Measurements from ENCODE around the gene MCRIP2. TPM values are rescaled to one million over a fixed set of nuclear protein-coding genes. Genes with fewer than 3 reads are reported as not detected.

MCRIP2 gene
- total and polyA plus RNA-seq, 9 of the 15 experiments (the other 6 are each of a cell fraction or from before 2014, with no cell fraction given), result 0.80 to 120 (median 35.2) TPM

DNA sequence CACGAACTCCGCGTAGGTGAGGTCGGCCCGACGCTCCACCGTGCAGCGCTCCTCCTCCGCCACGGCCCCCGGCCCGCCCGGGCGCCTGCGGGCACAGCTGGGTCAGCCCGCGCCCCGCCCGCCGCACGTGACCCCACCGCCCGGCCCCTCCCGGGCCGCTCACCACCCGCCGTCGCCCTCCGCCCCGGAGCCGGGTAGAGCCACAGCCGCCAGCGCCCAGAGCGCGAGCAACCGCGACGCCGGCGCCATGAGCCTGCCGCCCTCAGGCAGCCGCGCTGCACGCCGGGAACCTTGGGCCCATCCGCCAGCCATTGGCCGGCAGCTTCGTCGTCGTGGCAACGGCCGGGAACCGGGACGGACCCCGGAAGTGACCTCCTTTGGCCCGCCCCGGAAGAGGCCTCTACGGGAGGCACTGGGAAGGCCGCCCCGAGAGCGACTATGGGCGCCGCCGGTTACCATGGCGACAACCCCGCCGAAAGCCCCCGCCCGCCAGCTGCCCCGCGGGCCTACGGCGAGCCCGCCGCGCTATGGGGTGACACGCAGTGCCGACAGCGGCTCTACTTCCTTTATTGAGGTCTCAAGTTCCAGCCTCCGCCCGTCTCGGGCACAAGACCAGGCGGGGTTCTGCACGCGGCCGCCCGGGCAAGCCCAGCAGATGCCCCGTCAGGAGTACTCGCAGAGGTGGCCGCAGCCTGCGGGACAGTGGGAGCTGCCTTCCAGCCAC, 42.6 kb downstream of the MCRIP2 start, which contains the start of gene JMJD8 (continued):
- TF ChIP-seq, protein P1, sequence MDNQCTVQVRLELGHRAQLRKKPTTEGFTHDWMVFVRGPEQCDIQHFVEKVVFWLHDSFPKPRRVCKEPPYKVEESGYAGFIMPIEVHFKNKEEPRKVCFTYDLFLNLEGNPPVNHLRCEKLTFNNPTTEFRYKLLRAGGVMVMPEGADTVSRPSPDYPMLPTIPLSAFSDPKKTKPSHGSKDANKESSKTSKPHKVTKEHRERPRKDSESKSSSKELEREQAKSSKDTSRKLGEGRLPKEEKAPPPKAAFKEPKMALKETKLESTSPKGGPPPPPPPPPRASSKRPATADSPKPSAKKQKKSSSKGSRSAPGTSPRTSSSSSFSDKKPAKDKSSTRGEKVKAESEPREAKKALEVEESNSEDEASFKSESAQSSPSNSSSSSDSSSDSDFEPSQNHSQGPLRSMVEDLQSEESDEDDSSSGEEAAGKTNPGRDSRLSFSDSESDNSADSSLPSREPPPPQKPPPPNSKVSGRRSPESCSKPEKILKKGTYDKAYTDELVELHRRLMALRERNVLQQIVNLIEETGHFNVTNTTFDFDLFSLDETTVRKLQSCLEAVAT (IDR thresholded peaks at IDR 0.05), result no peak
- TF ChIP-seq, protein P2, sequence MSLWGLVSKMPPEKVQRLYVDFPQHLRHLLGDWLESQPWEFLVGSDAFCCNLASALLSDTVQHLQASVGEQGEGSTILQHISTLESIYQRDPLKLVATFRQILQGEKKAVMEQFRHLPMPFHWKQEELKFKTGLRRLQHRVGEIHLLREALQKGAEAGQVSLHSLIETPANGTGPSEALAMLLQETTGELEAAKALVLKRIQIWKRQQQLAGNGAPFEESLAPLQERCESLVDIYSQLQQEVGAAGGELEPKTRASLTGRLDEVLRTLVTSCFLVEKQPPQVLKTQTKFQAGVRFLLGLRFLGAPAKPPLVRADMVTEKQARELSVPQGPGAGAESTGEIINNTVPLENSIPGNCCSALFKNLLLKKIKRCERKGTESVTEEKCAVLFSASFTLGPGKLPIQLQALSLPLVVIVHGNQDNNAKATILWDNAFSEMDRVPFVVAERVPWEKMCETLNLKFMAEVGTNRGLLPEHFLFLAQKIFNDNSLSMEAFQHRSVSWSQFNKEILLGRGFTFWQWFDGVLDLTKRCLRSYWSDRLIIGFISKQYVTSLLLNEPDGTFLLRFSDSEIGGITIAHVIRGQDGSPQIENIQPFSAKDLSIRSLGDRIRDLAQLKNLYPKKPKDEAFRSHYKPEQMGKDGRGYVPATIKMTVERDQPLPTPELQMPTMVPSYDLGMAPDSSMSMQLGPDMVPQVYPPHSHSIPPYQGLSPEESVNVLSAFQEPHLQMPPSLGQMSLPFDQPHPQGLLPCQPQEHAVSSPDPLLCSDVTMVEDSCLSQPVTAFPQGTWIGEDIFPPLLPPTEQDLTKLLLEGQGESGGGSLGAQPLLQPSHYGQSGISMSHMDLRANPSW (CRISPR knock-in tag; IDR thresholded peaks at IDR 0.05), result no peak
- TF ChIP-seq ZNF695 (CRISPR knock-in tag; IDR thresholded peaks at IDR 0.05) (no peak), ZFX (CRISPR knock-in tag; IDR thresholded peaks at IDR 0.05) (peak; percentile 69), FUS (optimal IDR thresholded peaks at IDR 0.05; ENCODE audit: low read depth, low read length) (peak; percentile 86), CBFA2T2 (conservative IDR thresholded peaks at IDR 0.05) (no peak), SPI1 (IDR thresholded peaks at IDR 0.05; ENCODE audit: borderline replicate concordance, low read depth, low read length) (no peak), TGIF2 (CRISPR knock-in tag; IDR thresholded peaks at IDR 0.05) (no peak), CBX1 (IDR thresholded peaks at IDR 0.05; ENCODE audit: low read depth) (peak; percentile 20; the same call in 1 of the 2 replicates), ZNF224 (CRISPR knock-in tag; IDR thresholded peaks at IDR 0.05) (no peak), ZNF175 (CRISPR knock-in tag; IDR thresholded peaks at IDR 0.05; ENCODE audit: low read depth) (no peak; the same call in 1 of the 2 replicates), ARID1B (IDR thresholded peaks at IDR 0.05) (no peak), ZNF780A (CRISPR knock-in tag; IDR thresholded peaks at IDR 0.05) (no peak), ZNF134 (CRISPR knock-in tag; conservative IDR thresholded peaks at IDR 0.05) (no peak), ZNF57 (CRISPR knock-in tag; IDR thresholded peaks at IDR 0.05) (no peak), CAMTA2 (CRISPR knock-in tag; conservative IDR thresholded peaks at IDR 0.05) (no peak), SMAD3 (CRISPR knock-in tag; conservative IDR thresholded peaks at IDR 0.05) (no peak), ZNF239 (CRISPR knock-in tag; IDR thresholded peaks at IDR 0.05) (no peak), BACH1 (tag; IDR thresholded peaks at IDR 0.05) (no peak), ZNF707 (CRISPR knock-in tag; conservative IDR thresholded peaks at IDR 0.05) (no peak)
- TF ChIP-seq, protein P3, sequence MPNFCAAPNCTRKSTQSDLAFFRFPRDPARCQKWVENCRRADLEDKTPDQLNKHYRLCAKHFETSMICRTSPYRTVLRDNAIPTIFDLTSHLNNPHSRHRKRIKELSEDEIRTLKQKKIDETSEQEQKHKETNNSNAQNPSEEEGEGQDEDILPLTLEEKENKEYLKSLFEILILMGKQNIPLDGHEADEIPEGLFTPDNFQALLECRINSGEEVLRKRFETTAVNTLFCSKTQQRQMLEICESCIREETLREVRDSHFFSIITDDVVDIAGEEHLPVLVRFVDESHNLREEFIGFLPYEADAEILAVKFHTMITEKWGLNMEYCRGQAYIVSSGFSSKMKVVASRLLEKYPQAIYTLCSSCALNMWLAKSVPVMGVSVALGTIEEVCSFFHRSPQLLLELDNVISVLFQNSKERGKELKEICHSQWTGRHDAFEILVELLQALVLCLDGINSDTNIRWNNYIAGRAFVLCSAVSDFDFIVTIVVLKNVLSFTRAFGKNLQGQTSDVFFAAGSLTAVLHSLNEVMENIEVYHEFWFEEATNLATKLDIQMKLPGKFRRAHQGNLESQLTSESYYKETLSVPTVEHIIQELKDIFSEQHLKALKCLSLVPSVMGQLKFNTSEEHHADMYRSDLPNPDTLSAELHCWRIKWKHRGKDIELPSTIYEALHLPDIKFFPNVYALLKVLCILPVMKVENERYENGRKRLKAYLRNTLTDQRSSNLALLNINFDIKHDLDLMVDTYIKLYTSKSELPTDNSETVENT (CRISPR knock-in tag; IDR thresholded peaks at IDR 0.05), result no peak; the same call in 1 of the 2 replicates
- TF ChIP-seq, protein P4, sequence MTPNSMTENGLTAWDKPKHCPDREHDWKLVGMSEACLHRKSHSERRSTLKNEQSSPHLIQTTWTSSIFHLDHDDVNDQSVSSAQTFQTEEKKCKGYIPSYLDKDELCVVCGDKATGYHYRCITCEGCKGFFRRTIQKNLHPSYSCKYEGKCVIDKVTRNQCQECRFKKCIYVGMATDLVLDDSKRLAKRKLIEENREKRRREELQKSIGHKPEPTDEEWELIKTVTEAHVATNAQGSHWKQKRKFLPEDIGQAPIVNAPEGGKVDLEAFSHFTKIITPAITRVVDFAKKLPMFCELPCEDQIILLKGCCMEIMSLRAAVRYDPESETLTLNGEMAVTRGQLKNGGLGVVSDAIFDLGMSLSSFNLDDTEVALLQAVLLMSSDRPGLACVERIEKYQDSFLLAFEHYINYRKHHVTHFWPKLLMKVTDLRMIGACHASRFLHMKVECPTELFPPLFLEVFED (CRISPR knock-in tag; conservative IDR thresholded peaks at IDR 0.05), result no peak
